CD1c-positive myeloid dendritic cell (primary cell): ENCODE results near the gene MINDY1.

ENCODE experiments used
- DNase-seq: peaks from one replicate; pipeline ENCODE4 v3.0.0-alpha.2; 2016; ENCODE audit errors: extremely low spot score

The MINDY1 gene

GRCh38 chr1:150965605-150966004, 41.1 kb downstream of the MINDY1 start:
- no peak for DNase-seq

DNA sequence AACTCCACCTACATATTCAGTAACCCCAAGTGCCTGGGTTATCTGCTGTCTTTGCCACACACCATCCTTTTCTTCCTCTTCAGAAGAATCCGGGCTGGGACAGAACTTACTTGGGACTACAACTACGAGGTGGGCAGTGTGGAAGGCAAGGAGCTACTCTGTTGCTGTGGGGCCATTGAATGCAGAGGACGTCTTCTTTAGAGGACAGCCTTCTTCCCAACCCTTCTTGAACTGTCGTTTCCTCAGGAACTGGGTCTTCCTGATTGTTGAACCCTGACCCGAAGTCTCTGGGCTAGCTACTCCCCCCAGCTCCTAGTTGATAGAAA, 42.6 kb downstream of the MINDY1 start:
- DNase-seq: no peak

DNA sequence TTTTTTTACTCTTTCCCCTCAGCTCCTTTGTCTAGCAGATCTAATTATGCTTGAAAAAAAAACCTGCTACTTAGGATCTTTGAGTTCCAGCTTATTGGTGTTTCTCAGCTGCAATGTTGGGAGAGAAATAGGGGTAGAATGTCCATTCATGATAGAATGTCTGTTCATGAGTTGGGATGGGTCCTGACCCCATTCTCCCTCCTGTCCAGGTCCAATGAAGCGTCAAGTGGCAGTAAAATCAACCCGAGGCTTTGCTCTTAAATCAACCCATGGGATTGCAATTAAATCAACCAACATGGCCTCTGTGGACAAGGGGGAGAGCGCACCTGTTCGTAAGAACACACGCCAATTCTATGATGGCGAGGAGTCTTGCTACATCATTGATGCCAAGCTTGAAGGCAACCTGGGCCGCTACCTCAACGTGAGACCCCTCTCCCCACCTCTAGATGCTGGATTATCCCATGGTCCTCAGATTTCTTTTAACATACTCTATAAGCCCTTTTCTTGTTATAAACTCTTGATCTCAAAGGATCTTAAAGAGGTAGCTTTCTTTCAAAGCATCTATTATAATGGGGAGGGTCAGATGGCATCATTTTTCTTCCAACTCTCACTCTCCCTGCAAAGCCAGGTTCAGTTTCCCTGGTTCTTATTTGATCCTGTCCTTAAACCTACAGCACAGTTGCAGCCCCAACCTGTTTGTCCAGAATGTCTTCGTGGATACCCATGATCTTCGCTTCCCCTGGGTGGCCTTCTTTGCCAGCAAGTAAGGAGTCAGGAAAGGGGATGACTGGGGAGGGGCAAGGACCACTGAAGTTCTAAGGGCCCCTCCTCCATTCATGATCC, 43.2 kb downstream of the MINDY1 start:
- DNase-seq: no peak

GRCh38 chr1:150961756-150962155, 44.9 kb downstream of the MINDY1 start:
- no peak for DNase-seq

DNA sequence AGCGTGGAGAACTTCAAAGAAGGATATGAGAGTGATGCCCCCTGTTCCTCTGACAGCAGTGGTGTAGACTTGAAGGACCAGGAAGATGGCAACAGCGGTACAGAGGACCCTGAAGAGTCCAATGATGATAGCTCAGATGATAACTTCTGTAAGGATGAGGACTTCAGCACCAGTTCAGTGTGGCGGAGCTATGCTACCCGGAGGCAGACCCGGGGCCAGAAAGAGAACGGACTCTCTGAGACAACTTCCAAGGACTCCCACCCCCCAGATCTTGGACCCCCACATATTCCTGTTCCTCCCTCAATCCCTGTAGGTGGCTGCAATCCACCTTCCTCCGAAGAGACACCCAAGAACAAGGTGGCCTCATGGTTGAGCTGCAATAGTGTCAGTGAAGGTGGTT, 46.1 kb downstream of the MINDY1 start:
- DNase-seq: no peak

GRCh38 chr1:150957666-150958065, 49.0 kb downstream of the MINDY1 start:
- no peak for DNase-seq

GRCh38 chr1:150955280-150955679, 51.4 kb downstream of the MINDY1 start:
- DNase-seq: no peak

- no peak for DNase-seq
These were observed 52.0 kb downstream of the MINDY1 start for GRCh38 chr1:150954708-150955107.
